ENCODE results near the gene CCND1.

CCND1 gene

GRCh38 chr11:69662806-69663205, 21.9 kb downstream of the CCND1 start:
- TF ChIP-seq, protein P1, sequence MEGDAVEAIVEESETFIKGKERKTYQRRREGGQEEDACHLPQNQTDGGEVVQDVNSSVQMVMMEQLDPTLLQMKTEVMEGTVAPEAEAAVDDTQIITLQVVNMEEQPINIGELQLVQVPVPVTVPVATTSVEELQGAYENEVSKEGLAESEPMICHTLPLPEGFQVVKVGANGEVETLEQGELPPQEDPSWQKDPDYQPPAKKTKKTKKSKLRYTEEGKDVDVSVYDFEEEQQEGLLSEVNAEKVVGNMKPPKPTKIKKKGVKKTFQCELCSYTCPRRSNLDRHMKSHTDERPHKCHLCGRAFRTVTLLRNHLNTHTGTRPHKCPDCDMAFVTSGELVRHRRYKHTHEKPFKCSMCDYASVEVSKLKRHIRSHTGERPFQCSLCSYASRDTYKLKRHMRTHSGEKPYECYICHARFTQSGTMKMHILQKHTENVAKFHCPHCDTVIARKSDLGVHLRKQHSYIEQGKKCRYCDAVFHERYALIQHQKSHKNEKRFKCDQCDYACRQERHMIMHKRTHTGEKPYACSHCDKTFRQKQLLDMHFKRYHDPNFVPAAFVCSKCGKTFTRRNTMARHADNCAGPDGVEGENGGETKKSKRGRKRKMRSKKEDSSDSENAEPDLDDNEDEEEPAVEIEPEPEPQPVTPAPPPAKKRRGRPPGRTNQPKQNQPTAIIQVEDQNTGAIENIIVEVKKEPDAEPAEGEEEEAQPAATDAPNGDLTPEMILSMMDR (conservative IDR thresholded peaks at IDR 0.05; ENCODE audit: low read depth, low read length) = no peak
- H3K4me3 ChIP-seq (ENCODE audit: low read length) = no peak overlapping the region
- no peak for DNase-seq (ENCODE audit: low read depth)

DNA sequence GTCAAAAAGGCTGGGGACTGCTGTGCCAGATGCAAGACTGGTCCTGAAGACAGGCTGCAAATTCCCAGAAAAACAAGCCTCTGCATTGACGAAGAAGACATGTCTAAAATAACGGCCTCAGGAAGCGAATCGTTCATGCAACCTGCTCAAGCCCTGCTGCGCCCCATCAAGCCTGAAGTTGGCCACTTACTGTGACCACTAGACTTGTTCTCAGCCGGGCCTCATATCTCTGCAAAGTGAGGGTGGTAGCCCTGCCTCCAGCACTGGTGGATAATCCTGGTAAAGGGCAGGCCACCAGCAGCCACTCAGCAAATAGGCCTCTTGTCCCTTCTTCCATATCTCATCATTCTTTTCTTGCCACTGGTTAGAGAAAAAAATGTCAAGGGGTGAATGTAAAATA, 22.4 kb downstream of the CCND1 start:
- TF ChIP-seq, protein P1 (conservative IDR thresholded peaks at IDR 0.05; ENCODE audit: low read depth, low read length) = no peak
- H3K4me3 ChIP-seq (ENCODE audit: low read length) = no peak overlapping the region
- no peak for DNase-seq (ENCODE audit: low read depth)

- no peak overlapping the region for H3K4me3 ChIP-seq (ENCODE audit: low read length)
- TF ChIP-seq, protein P1 (conservative IDR thresholded peaks at IDR 0.05; ENCODE audit: low read depth, low read length) = no peak
- no peak for DNase-seq (ENCODE audit: low read depth)
These were observed 23.3 kb downstream of the CCND1 start for GRCh38 chr11:69664103-69664775.

DNA sequence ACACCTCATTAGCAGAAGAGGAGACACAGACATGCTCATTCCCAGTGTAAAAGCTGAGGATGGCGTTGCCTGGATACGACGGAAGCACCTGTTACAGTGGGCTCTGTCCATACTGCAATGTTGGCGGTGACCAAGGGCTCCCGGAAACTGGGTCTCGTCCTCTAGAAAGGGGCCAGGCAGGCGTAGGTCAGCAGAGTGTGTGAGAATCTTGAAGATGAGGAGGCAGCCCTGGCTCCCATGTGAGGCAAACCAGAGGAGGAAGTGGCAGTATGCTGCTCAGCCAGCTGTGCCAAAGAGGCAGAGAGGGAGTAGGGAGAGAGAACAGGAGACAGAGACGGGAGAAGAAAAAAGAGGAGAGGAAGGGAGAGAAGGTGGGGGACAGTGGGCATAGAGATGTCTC, 23.9 kb downstream of the CCND1 start:
- DNase-seq (ENCODE audit: low read depth) = no peak
- TF ChIP-seq, protein P1 (conservative IDR thresholded peaks at IDR 0.05; ENCODE audit: low read depth, low read length) = no peak

DNA sequence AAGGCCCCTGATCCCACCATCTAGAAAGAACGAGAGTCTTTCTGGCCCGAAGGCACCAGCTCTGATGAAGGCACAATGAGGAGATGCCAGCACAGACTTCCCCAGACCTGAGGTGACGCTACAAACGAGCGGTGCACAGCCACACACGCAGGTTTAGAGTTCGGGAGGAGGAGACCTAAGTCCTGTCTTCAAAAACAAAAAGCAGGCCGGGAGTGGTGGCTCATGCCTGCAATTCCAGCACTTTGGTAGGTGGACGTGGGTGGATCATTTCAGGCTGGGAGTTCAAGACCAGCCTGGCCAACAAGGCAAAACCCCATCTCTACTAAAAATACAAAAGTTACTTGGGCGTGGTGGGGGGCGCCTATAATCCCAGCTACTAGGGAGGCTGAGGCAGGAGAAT, 24.7 kb downstream of the CCND1 start:
- TF ChIP-seq, protein P1 (conservative IDR thresholded peaks at IDR 0.05; ENCODE audit: low read depth, low read length) = no peak
- H3K4me3 ChIP-seq (ENCODE audit: low read length) = no peak overlapping the region
- DNase-seq (ENCODE audit: low read depth) = no peak

More for the DNA sequence above, 23.9 kb downstream of the CCND1 start:
- no peak overlapping the region for H3K4me3 ChIP-seq (ENCODE audit: low read length)

DNA sequence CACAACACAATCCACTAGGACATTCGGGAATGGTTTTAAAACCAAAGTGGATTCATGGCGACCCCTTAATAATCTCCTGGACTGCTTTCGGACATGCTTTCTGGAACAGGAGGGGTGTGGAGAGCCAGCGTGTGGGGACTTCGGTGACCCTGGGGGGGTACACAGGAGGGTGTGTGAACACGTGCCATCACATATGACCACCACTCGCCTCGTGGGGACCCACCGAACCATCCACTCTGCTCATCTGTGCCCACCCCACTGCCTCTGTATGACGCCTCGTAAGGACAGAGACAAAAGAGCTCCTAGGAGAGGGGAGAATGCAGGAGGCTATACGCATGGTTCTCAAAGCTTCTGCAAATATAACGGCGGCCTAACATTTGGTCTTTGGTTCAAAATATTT, 25.3 kb downstream of the CCND1 start:
- no peak for DNase-seq (ENCODE audit: low read depth)
- no peak overlapping the region for H3K4me3 ChIP-seq (ENCODE audit: low read length)
- TF ChIP-seq, protein P1 (conservative IDR thresholded peaks at IDR 0.05; ENCODE audit: low read depth, low read length) = no peak

DNA sequence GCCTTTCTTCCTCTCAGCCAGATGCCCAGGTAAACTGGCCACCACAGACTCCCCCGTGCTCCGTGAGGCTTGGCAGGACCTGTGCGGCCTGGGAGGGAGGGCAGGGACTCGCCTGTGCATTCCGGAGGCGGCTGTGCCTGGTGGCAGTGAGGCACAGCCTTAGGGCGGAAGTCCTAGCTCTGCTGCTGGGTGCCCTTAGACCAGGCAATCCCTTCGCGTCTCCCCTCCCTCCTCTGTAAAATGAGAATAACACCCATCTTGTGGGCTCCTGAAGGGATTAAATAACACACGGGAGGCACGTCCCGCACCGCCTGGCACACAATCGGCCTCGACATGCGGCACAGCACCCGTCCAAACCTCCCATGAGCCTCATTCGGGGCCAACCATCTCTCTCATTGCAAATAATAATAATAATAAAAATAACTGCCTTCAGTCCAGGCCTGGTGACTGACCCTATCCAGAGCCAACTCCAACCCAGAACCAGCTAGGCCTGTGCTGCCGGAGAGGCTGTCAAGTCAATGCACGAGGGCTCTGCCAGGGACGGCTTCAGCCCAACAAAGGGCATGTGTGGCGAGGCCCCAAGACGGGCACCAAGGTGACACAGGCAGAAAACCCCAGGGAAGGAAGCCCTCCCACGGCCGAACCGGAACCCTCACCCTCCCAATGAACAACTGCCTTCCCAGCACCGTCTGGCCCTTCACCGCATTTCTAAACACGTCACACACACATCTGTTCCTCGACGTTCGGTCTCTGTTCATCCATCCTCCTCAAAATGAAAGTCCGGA, 26.0 kb downstream of the CCND1 start:
- no peak overlapping the region for H3K4me3 ChIP-seq (ENCODE audit: low read length)
- TF ChIP-seq, protein P1 (conservative IDR thresholded peaks at IDR 0.05; ENCODE audit: low read depth, low read length) = no peak
- no peak for DNase-seq (ENCODE audit: low read depth)
